ENCODE measurements around the gene SNN. TPM values are rescaled to one million over a fixed set of nuclear protein-coding genes. Genes with fewer than 3 reads are reported as not detected.

Gene SNN
- total and polyA plus RNA-seq, 2 donors (not counting 1 experiment from before 2014, with no cell fraction given): 55.4 to 63.3 TPM

DNA sequence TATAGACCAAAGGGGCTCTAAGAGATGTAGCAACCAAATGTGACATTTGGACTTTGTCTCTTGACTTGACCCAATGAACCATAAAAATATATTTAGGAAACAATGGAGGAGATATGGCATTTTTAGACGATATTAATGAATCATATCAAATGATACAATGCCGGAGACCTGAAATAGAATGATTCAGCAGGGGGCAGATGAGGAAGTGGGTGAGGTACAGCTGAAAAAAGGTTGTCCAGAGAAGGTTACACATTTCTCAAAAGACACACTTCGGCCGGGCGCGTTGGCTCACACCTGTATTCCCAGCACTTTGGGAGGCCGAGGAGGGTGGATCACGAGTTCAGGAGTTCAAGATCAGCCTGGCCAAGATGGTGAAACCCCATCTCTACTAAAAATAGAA lies 16.5 kb upstream of the SNN start:
- CTCF ChIA-PET: interaction anchor here (0.7 to 2.2 kb wide), 9 partner anchors 9 to 245 kb away, joined by 3 to 12 read pairs (median 4); no protein-coding TSS in a partner anchor
- Histone ChIP-seq H3K36me3 (replicated peaks in 1 of 2; ENCODE audit: control extremely low read depth in 1 of 2, control insufficient read depth in 1 of 2, extremely low read depth in 1 of 2, insufficient read depth in 2 of 2, low read length in 1 of 2) (no peaks in the 10 kb centered on the region), H3K9ac (ENCODE audit: low read length) (no peak overlapping the region), H3K4me3 (ENCODE audit: control extremely low read depth in 1 of 5, extremely low read depth in 1 of 5, insufficient read depth in 1 of 5, low read depth in 2 of 5, low read length in 4 of 5) (no peak overlapping the region), H2AFZ (ENCODE audit: insufficient read depth, low read depth, low read length, poor library complexity, severe bottlenecking) (peak overlapping the region; percentile 41), H3K4me2 (replicated peaks; ENCODE audit: low read depth, low read length, poor library complexity, severe bottlenecking) (peak overlapping the region; percentile 26), H3K27me3 (replicated peaks in 1 of 4; ENCODE audit: control extremely low read depth in 1 of 4, control insufficient read depth in 3 of 4, insufficient read depth in 4 of 4, low read length in 3 of 4) (no peaks in the 10 kb centered on the region), H3K27ac (ENCODE audit: low read length in 2 of 2) (no peak overlapping the region), H3K4me1 (ENCODE audit: control insufficient read depth in 2 of 2, insufficient read depth in 2 of 2, low read length in 2 of 2) (no peaks in the 10 kb centered on the region), H3K79me2 (ENCODE audit: control insufficient read depth, insufficient read depth, low read length) (no peaks in the 10 kb centered on the region), H3K9me3 (ENCODE audit: control extremely low read depth in 1 of 3, control insufficient read depth in 2 of 3, insufficient read depth in 1 of 3, low read length in 2 of 3) (no peaks in the 10 kb centered on the region), H4K20me1 (ENCODE audit: control insufficient read depth, insufficient read depth, low read length, poor library complexity, severe bottlenecking) (no peaks in the 10 kb centered on the region)
- WGBS (ENCODE audit: insufficient coverage): 100% methylated on average over 1 of the region's 8 CpGs
- ATAC-seq (ENCODE audit: low read depth): peak; percentile 28
- Mint-ChIP-seq H3K9me3 (ENCODE audit: insufficient read depth) (no peaks in the 10 kb centered on the region), H3K4me3 (no peak overlapping the region), H3K4me1 (peaks cover 11% of the 10 kb centered on the region), H3K27me3 (no peaks in the 10 kb centered on the region), H3K27ac (no peak overlapping the region)
- POLR2A ChIA-PET: interaction anchor here (0.6 to 0.7 kb wide), 3 partner anchors 12 to 131 kb away, joined by 4 to 9 read pairs (median 4); no protein-coding TSS in a partner anchor
- intact Hi-C loops (cut with micrococcal nuclease): no loop called here
- TF ChIP-seq, protein P1, sequence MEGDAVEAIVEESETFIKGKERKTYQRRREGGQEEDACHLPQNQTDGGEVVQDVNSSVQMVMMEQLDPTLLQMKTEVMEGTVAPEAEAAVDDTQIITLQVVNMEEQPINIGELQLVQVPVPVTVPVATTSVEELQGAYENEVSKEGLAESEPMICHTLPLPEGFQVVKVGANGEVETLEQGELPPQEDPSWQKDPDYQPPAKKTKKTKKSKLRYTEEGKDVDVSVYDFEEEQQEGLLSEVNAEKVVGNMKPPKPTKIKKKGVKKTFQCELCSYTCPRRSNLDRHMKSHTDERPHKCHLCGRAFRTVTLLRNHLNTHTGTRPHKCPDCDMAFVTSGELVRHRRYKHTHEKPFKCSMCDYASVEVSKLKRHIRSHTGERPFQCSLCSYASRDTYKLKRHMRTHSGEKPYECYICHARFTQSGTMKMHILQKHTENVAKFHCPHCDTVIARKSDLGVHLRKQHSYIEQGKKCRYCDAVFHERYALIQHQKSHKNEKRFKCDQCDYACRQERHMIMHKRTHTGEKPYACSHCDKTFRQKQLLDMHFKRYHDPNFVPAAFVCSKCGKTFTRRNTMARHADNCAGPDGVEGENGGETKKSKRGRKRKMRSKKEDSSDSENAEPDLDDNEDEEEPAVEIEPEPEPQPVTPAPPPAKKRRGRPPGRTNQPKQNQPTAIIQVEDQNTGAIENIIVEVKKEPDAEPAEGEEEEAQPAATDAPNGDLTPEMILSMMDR (IDR thresholded peaks at IDR 0.05): no peak
- no peak for TF ChIP-seq EZH2 (IDR thresholded peaks at IDR 0.05; ENCODE audit: borderline replicate concordance, insufficient read depth, low read depth, low read length, poor library complexity, severe bottlenecking)
- DNase-seq: no peak

DNA sequence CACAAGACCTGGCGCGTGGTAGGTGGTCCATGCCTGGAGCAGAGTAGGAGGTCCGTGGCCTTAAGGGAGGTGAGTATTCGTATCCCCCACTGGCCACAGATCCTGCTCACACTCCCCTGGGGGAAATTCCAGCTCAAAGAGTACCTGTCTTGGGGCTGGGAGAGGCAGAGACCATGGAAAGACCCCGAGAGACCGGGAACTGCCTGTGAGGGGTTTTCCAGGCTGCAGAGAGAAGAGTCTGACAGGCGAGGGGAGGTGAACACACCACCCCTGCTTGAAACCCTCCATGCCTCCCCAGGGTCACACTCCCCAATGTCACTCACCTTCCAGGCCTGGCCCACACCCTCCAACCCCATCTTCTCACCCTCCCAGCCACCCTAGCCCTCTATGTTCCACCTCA lies 12.6 kb upstream of the SNN start:
- Histone ChIP-seq H3K36me3 (replicated peaks in 1 of 2; ENCODE audit: control extremely low read depth in 1 of 2, control insufficient read depth in 1 of 2, extremely low read depth in 1 of 2, insufficient read depth in 2 of 2, low read length in 1 of 2) (no peaks in the 10 kb centered on the region), H3K9me3 (ENCODE audit: control extremely low read depth in 1 of 3, control insufficient read depth in 2 of 3, insufficient read depth in 1 of 3, low read length in 2 of 3) (no peaks in the 10 kb centered on the region), H3K4me1 (ENCODE audit: control insufficient read depth in 2 of 2, insufficient read depth in 2 of 2, low read length in 2 of 2) (no peaks in the 10 kb centered on the region), H3K4me2 (replicated peaks; ENCODE audit: low read depth, low read length, poor library complexity, severe bottlenecking) (no peak overlapping the region), H3K27me3 (replicated peaks in 1 of 4; ENCODE audit: control extremely low read depth in 1 of 4, control insufficient read depth in 3 of 4, insufficient read depth in 4 of 4, low read length in 3 of 4) (no peaks in the 10 kb centered on the region), H3K27ac (ENCODE audit: low read length in 2 of 2) (no peak overlapping the region), H3K4me3 (ENCODE audit: control extremely low read depth in 1 of 5, extremely low read depth in 1 of 5, insufficient read depth in 1 of 5, low read depth in 2 of 5, low read length in 4 of 5) (no peak overlapping the region), H4K20me1 (ENCODE audit: control insufficient read depth, insufficient read depth, low read length, poor library complexity, severe bottlenecking) (no peaks in the 10 kb centered on the region), H3K79me2 (ENCODE audit: control insufficient read depth, insufficient read depth, low read length) (no peaks in the 10 kb centered on the region), H2AFZ (ENCODE audit: insufficient read depth, low read depth, low read length, poor library complexity, severe bottlenecking) (no peak overlapping the region), H3K9ac (ENCODE audit: low read length) (no peak overlapping the region)
- ChIA-PET POLR2A (no interaction called here), CTCF (interaction anchor here (1.0 to 1.5 kb wide), 3 partner anchors 34 to 142 kb away, joined by 3 to 4 read pairs (median 3); partner anchors contain the start of gene ZC3H7A)
- no peak for ATAC-seq (ENCODE audit: low read depth)
- no peaks in the 10 kb centered on the region for H3K27me3 Mint-ChIP-seq
- intact Hi-C loops (cut with micrococcal nuclease): no loop called here
- H3K4me1 Mint-ChIP-seq: peaks cover 11% of the 10 kb centered on the region
- WGBS (ENCODE audit: insufficient coverage): 64% methylated on average over 3 of the region's 7 CpGs
- no peaks in the 10 kb centered on the region for H3K9me3 Mint-ChIP-seq (ENCODE audit: insufficient read depth)
- no peak for DNase-seq
- TF ChIP-seq, protein P1 (IDR thresholded peaks at IDR 0.05): no peak
- TF ChIP-seq EZH2 (IDR thresholded peaks at IDR 0.05; ENCODE audit: borderline replicate concordance, insufficient read depth, low read depth, low read length, poor library complexity, severe bottlenecking): no peak
- no peak overlapping the region for H3K27ac Mint-ChIP-seq
- no peak overlapping the region for H3K4me3 Mint-ChIP-seq

Data from B cell (primary cell).